ENCODE results near the gene CNBP. TPM values are rescaled to one million over a fixed set of nuclear protein-coding genes. Genes with fewer than 3 reads are reported as not detected.

Gene CNBP
- total and polyA plus RNA-seq, 2 of the 13 experiments (the other 11 are each of a cell fraction or from before 2014, with no cell fraction given) = 282 to 354 TPM

DNA sequence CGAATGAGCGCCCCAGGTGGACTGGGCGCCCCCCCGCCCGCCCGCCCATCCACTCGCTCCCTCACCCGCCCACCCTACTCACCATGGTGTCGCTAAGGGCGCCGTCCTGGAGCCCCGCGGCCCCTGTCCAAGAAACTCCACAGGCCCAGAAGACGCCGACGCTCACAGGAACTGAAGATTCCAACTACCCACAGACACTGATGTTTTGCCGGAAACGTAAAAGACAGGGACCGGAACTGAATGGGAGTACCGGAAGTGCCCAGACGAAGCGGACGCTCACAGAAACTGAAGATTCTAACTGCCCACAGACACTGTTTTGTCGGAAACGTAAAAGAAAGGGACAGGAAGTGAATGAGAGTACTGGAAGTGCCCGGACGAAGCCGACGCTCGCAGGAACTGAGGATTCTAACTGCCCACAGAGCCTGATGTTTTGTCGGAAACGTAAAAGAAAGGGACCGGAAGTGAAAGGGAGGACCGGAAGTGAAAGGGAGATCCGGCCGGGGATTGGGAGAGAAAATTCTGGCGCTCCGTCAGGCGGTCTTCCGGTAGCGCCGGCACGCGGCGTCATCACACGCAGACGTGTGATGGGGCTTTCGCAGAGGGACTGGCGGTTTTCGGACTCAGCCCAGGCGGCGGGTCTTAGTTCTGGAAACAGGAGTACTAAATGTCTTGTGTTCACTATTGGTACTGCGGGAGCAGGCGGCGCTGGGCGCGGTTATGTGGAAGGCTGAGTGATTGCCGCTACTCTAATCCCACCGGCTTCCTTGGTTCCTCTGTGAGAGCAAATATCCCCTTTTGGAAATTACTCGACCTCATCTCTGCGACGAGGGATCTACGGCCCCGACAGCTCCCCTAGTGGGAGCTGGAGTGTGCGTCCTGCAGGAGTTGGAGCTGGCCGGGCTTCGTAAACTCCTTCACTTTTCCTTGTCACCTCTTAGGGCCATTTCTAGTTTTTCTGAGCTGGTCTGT, 22.5 kb downstream of the CNBP start, which contains the start of gene ISY1 (continued):
- TF ChIP-seq, protein P1, sequence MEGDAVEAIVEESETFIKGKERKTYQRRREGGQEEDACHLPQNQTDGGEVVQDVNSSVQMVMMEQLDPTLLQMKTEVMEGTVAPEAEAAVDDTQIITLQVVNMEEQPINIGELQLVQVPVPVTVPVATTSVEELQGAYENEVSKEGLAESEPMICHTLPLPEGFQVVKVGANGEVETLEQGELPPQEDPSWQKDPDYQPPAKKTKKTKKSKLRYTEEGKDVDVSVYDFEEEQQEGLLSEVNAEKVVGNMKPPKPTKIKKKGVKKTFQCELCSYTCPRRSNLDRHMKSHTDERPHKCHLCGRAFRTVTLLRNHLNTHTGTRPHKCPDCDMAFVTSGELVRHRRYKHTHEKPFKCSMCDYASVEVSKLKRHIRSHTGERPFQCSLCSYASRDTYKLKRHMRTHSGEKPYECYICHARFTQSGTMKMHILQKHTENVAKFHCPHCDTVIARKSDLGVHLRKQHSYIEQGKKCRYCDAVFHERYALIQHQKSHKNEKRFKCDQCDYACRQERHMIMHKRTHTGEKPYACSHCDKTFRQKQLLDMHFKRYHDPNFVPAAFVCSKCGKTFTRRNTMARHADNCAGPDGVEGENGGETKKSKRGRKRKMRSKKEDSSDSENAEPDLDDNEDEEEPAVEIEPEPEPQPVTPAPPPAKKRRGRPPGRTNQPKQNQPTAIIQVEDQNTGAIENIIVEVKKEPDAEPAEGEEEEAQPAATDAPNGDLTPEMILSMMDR (CRISPR knock-in tag; IDR thresholded peaks at IDR 0.05) = peak; percentile 65
- TF ChIP-seq, protein P2, sequence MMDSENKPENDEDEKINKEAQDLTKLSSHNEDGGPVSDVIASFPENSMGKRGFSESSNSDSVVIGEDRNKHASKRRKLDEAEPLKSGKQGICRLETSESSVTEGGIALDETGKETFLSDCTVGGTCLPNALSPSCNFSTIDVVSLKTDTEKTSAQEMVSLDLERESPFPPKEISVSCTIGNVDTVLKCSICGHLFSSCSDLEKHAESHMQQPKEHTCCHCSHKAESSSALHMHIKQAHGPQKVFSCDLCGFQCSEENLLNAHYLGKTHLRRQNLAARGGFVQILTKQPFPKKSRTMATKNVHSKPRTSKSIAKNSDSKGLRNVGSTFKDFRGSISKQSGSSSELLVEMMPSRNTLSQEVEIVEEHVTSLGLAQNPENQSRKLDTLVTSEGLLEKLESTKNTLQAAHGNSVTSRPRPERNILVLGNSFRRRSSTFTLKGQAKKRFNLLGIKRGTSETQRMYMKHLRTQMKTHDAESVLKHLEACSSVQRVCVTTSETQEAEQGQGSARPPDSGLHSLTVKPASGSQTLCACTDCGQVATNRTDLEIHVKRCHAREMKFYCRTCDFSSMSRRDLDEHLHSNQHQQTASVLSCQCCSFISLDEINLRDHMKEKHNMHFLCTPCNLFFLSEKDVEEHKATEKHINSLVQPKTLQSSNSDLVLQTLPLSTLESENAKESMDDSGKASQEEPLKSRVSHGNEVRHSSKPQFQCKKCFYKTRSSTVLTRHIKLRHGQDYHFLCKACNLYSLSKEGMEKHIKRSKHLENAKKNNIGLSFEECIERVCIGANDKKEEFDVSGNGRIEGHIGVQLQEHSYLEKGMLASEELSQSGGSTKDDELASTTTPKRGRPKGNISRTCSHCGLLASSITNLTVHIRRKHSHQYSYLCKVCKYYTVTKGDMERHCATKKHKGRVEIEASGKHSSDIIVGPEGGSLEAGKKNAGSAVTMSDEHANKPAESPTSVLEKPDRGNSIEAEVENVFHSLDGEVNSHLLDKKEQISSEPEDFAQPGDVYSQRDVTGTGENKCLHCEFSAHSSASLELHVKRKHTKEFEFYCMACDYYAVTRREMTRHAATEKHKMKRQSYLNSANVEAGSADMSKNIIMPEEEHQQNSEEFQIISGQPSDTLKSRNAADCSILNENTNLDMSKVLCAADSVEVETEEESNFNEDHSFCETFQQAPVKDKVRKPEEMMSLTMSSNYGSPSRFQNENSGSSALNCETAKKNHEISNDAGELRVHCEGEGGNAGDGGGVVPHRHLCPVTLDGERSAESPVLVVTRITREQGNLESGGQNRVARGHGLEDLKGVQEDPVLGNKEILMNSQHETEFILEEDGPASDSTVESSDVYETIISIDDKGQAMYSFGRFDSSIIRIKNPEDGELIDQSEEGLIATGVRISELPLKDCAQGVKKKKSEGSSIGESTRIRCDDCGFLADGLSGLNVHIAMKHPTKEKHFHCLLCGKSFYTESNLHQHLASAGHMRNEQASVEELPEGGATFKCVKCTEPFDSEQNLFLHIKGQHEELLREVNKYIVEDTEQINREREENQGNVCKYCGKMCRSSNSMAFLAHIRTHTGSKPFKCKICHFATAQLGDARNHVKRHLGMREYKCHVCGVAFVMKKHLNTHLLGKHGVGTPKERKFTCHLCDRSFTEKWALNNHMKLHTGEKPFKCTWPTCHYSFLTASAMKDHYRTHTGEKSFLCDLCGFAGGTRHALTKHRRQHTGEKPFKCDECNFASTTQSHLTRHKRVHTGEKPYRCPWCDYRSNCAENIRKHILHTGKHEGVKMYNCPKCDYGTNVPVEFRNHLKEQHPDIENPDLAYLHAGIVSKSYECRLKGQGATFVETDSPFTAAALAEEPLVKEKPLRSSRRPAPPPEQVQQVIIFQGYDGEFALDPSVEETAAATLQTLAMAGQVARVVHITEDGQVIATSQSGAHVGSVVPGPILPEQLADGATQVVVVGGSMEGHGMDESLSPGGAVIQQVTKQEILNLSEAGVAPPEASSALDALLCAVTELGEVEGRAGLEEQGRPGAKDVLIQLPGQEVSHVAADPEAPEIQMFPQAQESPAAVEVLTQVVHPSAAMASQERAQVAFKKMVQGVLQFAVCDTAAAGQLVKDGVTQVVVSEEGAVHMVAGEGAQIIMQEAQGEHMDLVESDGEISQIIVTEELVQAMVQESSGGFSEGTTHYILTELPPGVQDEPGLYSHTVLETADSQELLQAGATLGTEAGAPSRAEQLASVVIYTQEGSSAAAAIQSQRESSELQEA (CRISPR knock-in tag; IDR thresholded peaks at IDR 0.05; ENCODE audit: not compliant biosample characterization) = no peak
- TF ChIP-seq ZNF720 (CRISPR knock-in tag; IDR thresholded peaks at IDR 0.05) = no peak
- peak; percentile 45; the same call in 1 of the 2 replicates for TF ChIP-seq FOXK2 (IDR thresholded peaks at IDR 0.05)
- TF ChIP-seq ZKSCAN1 (IDR thresholded peaks at IDR 0.05; ENCODE audit: low read length) = 0 out of 2 replicates have a peak, but pooled peaks have one; percentile 35
- TF ChIP-seq ARHGAP35 (CRISPR knock-in tag; IDR thresholded peaks at IDR 0.05; ENCODE audit: borderline replicate concordance) = no peak
- no peak for TF ChIP-seq ZNF274 (CRISPR knock-in tag; IDR thresholded peaks at IDR 0.05)
- TF ChIP-seq KDM4B (CRISPR knock-in tag; IDR thresholded peaks at IDR 0.05) = no peak
- TF ChIP-seq HDAC2 (CRISPR knock-in tag; IDR thresholded peaks at IDR 0.05) = peak; percentile 82
- no peak for TF ChIP-seq JUND (CRISPR knock-in tag; IDR thresholded peaks at IDR 0.05)
- no peak; the same call in 1 of the 2 replicates for TF ChIP-seq ZMAT3 (CRISPR knock-in tag; conservative IDR thresholded peaks at IDR 0.05)
- peak; percentile 59 for TF ChIP-seq ZEB1 (IDR thresholded peaks at IDR 0.05; ENCODE audit: insufficient replicate concordance, low read depth)
- TF ChIP-seq KAT7 (CRISPR knock-in tag; IDR thresholded peaks at IDR 0.05; ENCODE audit: borderline replicate concordance) = 0 out of 2 replicates have a peak, but pooled peaks have one; percentile 25
- TF ChIP-seq KLF12 (CRISPR knock-in tag; IDR thresholded peaks at IDR 0.05; ENCODE audit: borderline replicate concordance) = no peak
- TF ChIP-seq CREM (IDR thresholded peaks at IDR 0.05) = peak; percentile 98
- 0 out of 2 replicates have a peak, but pooled peaks have one; percentile 30 for TF ChIP-seq CREM (CRISPR knock-in tag; IDR thresholded peaks at IDR 0.05)
- TF ChIP-seq GFI1 (CRISPR knock-in tag; IDR thresholded peaks at IDR 0.05; ENCODE audit: borderline replicate concordance) = no peak; the same call in 1 of the 2 replicates
- no peak for TF ChIP-seq ZBTB8A (CRISPR knock-in tag; IDR thresholded peaks at IDR 0.05; ENCODE audit: borderline replicate concordance, low read depth)
- no peak for TF ChIP-seq ZNF678 (CRISPR knock-in tag; IDR thresholded peaks at IDR 0.05)
- TF ChIP-seq NFKB2 (CRISPR knock-in tag; IDR thresholded peaks at IDR 0.05; ENCODE audit: borderline replicate concordance) = peak; percentile 80; the same call in 1 of the 2 replicates

All from HepG2 (cell line).